ENCODE data around the gene SLC30A3.
A peak's percentile ranks its signal among the peaks of the same experiment; 100 is the strongest.

SLC30A3 gene, protein sequence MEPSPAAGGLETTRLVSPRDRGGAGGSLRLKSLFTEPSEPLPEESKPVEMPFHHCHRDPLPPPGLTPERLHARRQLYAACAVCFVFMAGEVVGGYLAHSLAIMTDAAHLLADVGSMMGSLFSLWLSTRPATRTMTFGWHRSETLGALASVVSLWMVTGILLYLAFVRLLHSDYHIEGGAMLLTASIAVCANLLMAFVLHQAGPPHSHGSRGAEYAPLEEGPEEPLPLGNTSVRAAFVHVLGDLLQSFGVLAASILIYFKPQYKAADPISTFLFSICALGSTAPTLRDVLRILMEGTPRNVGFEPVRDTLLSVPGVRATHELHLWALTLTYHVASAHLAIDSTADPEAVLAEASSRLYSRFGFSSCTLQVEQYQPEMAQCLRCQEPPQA

DNA sequence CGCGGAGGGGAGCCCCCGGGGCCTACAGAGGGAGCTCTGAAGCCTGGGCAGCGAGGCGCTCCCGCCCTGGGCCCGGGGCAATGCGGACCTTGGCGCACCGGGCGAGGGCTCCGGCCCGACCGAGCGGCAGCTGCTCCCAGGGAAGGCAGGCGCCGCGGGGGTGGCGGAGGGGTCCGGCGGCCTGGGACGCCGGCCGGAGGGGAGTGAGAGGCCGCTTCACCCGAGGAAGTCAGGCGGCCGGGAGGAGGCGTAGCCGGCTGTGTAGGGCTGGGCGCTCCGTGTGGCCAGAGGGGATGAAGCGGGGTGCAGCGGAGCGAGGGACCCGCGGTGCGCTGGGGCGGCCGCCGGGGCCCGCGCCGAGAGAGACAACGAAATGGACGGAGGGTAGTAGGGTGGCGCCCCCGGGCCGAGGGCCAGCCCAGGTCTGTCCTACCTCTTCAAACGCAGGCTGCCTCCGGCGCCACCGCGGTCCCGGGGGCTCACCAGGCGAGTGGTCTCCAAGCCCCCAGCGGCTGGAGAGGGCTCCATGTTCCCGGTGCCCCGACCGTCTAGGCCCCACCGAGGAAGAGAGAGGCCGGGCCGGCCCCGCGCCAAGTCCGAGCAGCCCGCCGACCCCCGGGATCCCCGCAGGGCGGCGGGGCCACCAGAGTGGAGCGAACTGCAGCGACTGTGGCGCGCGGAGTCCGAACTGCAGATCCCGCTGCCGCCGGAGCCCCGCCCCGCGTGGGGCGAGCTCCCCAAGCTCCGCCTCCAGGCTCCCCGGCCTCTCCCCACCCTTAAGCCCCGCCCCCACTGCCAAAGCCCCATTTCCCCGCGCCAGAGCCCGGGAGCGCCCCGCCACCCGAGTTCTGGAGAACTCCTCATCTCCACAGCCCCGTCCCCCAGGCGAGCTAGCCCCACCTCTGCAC is at the start of gene SLC30A3:
Gene SLC30A3 (minus strand): TSS at position 669 of the 908 bp plus-strand sequence. CDS start 141 bp downstream, at position 528.
- DNase-seq (ENCODE audit: low read depth) = no peak
- TF ChIP-seq, protein P1, sequence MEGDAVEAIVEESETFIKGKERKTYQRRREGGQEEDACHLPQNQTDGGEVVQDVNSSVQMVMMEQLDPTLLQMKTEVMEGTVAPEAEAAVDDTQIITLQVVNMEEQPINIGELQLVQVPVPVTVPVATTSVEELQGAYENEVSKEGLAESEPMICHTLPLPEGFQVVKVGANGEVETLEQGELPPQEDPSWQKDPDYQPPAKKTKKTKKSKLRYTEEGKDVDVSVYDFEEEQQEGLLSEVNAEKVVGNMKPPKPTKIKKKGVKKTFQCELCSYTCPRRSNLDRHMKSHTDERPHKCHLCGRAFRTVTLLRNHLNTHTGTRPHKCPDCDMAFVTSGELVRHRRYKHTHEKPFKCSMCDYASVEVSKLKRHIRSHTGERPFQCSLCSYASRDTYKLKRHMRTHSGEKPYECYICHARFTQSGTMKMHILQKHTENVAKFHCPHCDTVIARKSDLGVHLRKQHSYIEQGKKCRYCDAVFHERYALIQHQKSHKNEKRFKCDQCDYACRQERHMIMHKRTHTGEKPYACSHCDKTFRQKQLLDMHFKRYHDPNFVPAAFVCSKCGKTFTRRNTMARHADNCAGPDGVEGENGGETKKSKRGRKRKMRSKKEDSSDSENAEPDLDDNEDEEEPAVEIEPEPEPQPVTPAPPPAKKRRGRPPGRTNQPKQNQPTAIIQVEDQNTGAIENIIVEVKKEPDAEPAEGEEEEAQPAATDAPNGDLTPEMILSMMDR (conservative IDR thresholded peaks at IDR 0.05; ENCODE audit: low read depth, low read length) = no peak
- H3K4me3 ChIP-seq (ENCODE audit: low read length) = peak within 1 kb of the TSS; percentile 34

DNA sequence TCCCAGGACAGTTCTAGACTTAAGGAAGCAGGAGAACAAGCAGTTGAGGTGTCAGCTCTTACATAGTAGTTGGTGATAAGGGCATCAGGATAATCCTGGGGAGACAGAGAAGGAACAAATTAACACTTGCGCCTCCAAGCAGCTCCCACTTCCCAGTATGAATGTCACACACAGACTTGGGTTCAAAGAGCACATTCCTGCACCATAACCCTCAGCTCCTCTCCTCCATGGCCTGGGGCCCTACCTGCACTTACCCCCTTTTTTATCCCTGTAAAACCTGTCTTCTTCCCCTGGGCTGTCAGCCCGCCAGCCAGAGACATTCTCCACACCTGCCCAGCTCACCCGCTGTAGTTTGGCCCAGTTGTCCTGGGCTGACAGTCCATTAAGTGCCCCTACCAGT is 49.3 kb upstream of the SLC30A3 start:
- TF ChIP-seq, protein P1 (conservative IDR thresholded peaks at IDR 0.05; ENCODE audit: low read depth, low read length) = no peak
- H3K4me3 ChIP-seq (ENCODE audit: low read length) = no peak overlapping the region
- no peak for DNase-seq (ENCODE audit: low read depth)

DNA sequence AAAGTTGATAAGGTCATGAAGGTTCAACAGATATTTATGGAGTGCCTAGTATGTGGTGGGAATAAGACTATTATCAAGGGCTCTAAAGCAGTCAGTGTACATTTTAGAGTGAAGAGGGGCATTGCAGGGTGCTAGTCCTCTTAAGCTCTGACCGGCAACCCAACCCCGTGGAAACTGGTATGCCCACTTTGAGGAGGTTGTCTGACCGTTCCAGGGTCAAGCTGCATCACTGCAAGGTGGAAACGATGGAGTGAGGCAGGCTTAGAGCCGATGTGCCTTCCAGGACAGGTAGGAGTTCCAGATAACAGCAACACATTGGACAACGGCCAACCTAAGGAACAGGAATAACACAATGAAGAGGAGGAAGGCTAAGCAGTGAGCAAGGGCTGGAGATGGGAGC is 46.8 kb upstream of the SLC30A3 start:
- DNase-seq (ENCODE audit: low read depth) = no peak
- H3K4me3 ChIP-seq (ENCODE audit: low read length) = no peak overlapping the region
- TF ChIP-seq, protein P1 (conservative IDR thresholded peaks at IDR 0.05; ENCODE audit: low read depth, low read length) = no peak

DNA sequence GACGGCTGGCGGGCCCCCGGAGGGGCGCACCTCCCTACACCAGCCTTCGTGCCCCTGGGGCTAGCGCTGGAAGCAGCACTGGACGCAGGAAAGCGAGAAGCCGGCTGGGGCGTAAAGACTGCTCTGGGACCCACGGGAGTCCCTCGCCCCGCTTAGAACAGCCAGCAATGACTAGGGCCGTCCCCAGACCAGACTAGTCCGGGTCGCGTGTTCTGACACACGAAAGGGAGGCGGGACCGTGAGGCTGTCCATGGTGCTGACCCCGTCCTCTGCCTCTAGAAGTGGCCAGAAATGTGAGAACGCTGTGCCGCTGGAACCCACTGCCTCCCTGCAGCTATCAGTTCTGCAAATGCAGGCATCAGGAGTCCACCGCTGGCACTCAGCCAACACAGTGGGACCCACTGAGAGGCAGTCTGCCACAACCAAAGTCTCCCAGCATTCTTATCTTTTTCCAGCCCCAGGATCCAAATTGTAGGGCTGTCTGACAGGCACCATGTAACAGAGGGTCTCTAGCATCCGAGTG is 45.6 kb upstream of the SLC30A3 start, which contains the start of gene UCN:
Gene UCN (minus strand): TSS at position 87 of the 523 bp plus-strand sequence. CDS start 550 bp downstream, outside the sequence.
- TF ChIP-seq, protein P1 (conservative IDR thresholded peaks at IDR 0.05; ENCODE audit: low read depth, low read length) = no peak
- DNase-seq (ENCODE audit: low read depth) = no peak
- no peak within 1 kb of the TSS for H3K4me3 ChIP-seq (ENCODE audit: low read length)

DNA sequence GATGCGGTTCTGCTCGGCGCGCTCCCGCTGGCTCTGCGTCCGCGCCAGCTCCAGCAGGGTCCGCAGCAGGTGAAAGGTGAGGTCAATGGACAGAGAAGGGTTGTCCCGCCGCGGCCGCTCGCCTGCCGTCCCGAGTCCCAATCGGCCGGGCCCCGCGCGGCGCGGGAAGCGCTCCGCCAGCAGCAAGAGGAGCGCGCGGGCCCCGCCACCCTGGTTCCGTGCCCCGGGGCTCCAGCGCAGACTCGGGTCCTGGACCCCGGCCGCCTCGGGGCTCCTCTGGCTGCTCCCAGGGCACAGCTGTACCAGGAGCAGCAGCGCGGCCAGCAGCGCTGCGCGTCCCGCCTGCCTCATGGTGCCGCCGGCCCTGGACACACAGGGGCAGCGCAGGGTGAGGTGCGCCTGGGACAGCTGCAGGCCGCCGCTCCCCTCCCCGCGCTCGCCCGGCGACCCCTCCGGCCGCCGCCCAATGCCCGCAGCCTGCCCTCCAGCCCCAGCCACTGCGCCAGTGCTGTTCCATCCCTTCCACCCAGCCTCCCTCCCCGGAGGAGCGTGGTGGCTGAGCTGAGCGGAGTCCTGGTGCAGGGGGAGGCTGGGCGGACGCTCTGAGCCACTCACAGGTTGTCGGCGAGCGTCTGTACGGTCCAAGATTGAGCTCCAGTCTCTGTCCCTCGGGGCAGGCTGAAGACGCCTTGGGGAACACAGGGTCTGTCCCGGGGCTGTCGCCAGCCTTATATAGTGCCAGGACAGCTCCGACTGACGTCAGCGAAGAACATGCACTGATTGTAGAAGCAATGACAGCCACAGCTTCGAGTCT is 44.9 kb upstream of the SLC30A3 start:
- DNase-seq (ENCODE audit: low read depth) = no peak
- TF ChIP-seq, protein P1 (conservative IDR thresholded peaks at IDR 0.05; ENCODE audit: low read depth, low read length) = no peak

DNA sequence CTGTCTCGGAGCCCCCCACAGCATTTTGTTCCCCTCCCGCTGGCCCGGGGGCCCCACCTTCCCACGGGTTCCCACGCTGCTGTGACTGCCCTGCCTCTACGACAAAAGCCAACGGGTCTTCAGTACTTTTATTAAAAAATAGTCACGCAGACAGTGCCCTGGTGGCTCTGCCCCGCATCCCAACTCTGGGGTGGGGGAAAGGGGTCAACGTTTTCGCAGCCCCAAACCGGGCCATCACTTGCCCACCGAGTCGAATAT is 44.4 kb upstream of the SLC30A3 start:
- DNase-seq (ENCODE audit: low read depth) = no peak
- TF ChIP-seq, protein P1 (conservative IDR thresholded peaks at IDR 0.05; ENCODE audit: low read depth, low read length) = no peak
- H3K4me3 ChIP-seq (ENCODE audit: low read length) = no peak overlapping the region

More for the DNA sequence above, 44.9 kb upstream of the SLC30A3 start:
- no peak overlapping the region for H3K4me3 ChIP-seq (ENCODE audit: low read length)

All from retinal pigment epithelial cell (primary cell).